Ovary (tissue), 9 donors: Measurements from ENCODE around the gene LZIC. TPM values are rescaled to one million over a fixed set of nuclear protein-coding genes. Genes with fewer than 3 reads are reported as not detected.
A peak's percentile ranks its signal among the peaks of the same experiment; 100 is the strongest.

Experiments
- DNase-seq, 5 donors: peaks; one replicate each; pipeline ENCODE4 v3.0.0-alpha.2; 2019 to 2020
- H3K27ac ChIP-seq, 2 donors: fragments of 200-600 bp; one replicate each; pipeline versions ENCODE4 v1.5.1 to v1.8.0; 2019 to 2022
- H3K27me3 ChIP-seq: fragments of 200-600 bp; one replicate; pipeline ENCODE4 v1.8.0; 2022
- H3K36me3 ChIP-seq: fragments of 200-600 bp; sonication (generic); one replicate; pipeline ENCODE4 v1.5.1; 2019
- H3K4me1 ChIP-seq: one replicate; pipeline ENCODE4 v1.8.1; 2013; ENCODE audit warnings: mild to moderate bottlenecking, moderate library complexity; ENCODE audit not compliant: insufficient read depth
- H3K4me3 ChIP-seq: fragments of 200-600 bp; sonication (generic); one replicate; pipeline ENCODE4 v1.5.1; 2017
- H3K9me3 ChIP-seq, 2 donors: fragments of 200-600 bp in 1 of 2; sonication (generic) in 1 of 2; one replicate each; pipeline versions ENCODE4 v1.5.1 to v1.8.1; 2013 to 2019; ENCODE audit warnings: mild to moderate bottlenecking in 1 of 2, moderate library complexity in 1 of 2
- EP300 ChIP-seq: sonication (generic); formaldehyde crosslinking; IDR thresholded peaks from one replicate; pipeline ENCODE4 v1.6.1; 2017; ENCODE audit warnings: antibody characterized with exemption
- POLR2A ChIP-seq: fragments of 450-650 bp; IDR thresholded peaks from one replicate; pipeline ENCODE4 v1.6.1; 2017; ENCODE audit warnings: antibody characterized with exemption, mild to moderate bottlenecking, moderate library complexity
- WGBS, 3 donors: extraction: QIAGEN DNeasy Blood & Tissue Kit in 1 of 3; methylation state at CpG; one replicate each; pipeline versions ENCODE4 v1.1.5 to v1.1.7; 2013 to 2017; 5-methylcytosine and 5-hydroxymethylcytosine counted together
- intact Hi-C, 4 donors: fragments of 100-400 bp; cut with DNase I; formaldehyde crosslinking; loops; one replicate each; pipeline versions ENCODE4 v1.11.0 to v1.15.1; 2022 to 2023
- polyA plus RNA-seq, 2 donors: library from polyadenylated mRNA; stranded (reverse); fragments of 200-250 nt in 1 of 2; fragments of 350-450 nt in 1 of 2; fragmentation: Illumina TruSeq in 1 of 2; extraction: RNeasy Lipid Tissue Mini Kit (QIAGEN cat#74804) in 1 of 2; gene quantifications; one replicate each; pipeline ENCODE4 v1.2.3, GENCODE V29; 2013 to 2014
- total RNA-seq, 7 donors: library from RNA; depleted of rRNA in 2 of 7; stranded (reverse); fragments of >200 nt in 2 of 7; fragmentation: NEBNext Ultra II Directional in 3 of 7; extraction: Animal tissue kit (Norgen Biotek cat#: 25700) in 3 of 7; gene quantifications; one replicate each; pipeline versions ENCODE4 v1.1.0 to v1.2.4, GENCODE V29; 2016 to 2023
- TF ChIP-seq, protein P1 (sequence below), 3 donors: fragments of 450-650 bp in 2 of 3; fragments of 200-600 bp in 1 of 3; IDR thresholded peaks; one replicate each; pipeline versions ENCODE4 v1.5.1 to v1.8.0; 2016 to 2022; ENCODE audit warnings: antibody characterized with exemption in 3 of 3, mild to moderate bottlenecking in 1 of 3
- donor health status: DM: no; HTN: no; CAD: no; lungs with moderate emphysema.
- donor health status: DM: no; HTN: no; CAD: no.
- donor health status: Bipolar disorder and iron deficiency.
- donor health status: DM: yes; HTN: yes; CAD: no.
- donor health status: DM: no; HTN: no; CAD: no.
- donor health status: DM: yes; HTN: yes; CAD: no.

LZIC gene
- total and polyA plus RNA-seq, 9 donors = 21.2 to 61.3 (median 40.2) TPM

DNA sequence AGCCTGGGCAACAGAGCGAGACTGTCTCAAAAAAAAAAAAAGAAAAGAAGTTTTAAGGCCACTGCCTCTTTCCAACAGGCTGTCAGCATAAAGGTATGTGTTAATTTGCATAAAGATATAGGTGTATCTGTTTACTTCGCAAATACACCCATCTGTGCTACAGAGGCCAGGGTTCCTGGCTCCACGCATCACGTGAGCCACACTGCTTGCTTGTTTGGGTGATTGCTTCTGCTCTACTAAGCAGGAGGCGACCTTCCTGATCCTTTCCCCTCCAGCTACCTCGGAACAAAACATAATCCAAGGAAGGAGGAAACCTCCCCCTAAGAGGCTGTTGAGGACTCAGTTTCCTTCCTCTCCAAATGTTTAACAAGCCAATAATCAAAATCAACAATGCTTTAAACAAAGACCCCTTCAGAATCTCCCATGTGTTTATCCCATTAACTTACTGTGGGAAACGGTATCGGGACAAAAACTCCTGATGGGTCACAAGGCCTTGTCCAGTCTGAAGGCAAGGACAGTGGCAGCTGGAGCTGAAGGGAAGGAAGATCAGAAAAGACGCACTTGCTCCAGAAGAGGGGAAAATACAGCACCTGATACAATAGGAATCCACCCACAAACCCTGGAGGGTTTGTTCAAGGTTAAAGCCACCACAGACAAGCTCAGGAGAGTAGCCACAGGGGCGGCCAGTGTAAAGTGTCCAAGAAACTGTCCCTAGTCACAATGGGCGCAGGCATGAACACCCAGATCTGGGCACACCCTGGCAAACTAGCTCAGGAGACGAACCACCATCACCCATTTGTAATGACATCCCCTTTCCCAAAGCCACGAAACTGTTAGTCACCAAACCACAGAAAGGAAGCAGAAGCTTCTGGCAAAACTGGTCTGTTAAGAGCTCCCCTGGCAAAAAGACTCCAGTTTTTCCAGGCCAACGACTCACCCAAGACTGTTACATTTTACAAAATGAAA lies 50.3 kb downstream of the LZIC start:
- Histone ChIP-seq H3K27me3 (no peaks in the 10 kb centered on the region), H3K27ac (peak overlapping the region in 1 of 2 donors; percentile 25), H3K4me1 (peaks cover 3% of the 10 kb centered on the region), H3K36me3 (no peaks in the 10 kb centered on the region), H3K9me3 (no peaks in the 10 kb centered on the region), H3K4me3 (no peak overlapping the region)
- no peak for TF ChIP-seq POLR2A
- TF ChIP-seq, protein P1, sequence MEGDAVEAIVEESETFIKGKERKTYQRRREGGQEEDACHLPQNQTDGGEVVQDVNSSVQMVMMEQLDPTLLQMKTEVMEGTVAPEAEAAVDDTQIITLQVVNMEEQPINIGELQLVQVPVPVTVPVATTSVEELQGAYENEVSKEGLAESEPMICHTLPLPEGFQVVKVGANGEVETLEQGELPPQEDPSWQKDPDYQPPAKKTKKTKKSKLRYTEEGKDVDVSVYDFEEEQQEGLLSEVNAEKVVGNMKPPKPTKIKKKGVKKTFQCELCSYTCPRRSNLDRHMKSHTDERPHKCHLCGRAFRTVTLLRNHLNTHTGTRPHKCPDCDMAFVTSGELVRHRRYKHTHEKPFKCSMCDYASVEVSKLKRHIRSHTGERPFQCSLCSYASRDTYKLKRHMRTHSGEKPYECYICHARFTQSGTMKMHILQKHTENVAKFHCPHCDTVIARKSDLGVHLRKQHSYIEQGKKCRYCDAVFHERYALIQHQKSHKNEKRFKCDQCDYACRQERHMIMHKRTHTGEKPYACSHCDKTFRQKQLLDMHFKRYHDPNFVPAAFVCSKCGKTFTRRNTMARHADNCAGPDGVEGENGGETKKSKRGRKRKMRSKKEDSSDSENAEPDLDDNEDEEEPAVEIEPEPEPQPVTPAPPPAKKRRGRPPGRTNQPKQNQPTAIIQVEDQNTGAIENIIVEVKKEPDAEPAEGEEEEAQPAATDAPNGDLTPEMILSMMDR (IDR thresholded peaks at IDR 0.05) = no peak
- TF ChIP-seq EP300 = no peak
- 73 to 79% (median 76%) methylated on average over 14 of the region's 14 CpGs for WGBS, 3 donors
- intact Hi-C loops = no loop called here
- DNase-seq = no peak

DNA sequence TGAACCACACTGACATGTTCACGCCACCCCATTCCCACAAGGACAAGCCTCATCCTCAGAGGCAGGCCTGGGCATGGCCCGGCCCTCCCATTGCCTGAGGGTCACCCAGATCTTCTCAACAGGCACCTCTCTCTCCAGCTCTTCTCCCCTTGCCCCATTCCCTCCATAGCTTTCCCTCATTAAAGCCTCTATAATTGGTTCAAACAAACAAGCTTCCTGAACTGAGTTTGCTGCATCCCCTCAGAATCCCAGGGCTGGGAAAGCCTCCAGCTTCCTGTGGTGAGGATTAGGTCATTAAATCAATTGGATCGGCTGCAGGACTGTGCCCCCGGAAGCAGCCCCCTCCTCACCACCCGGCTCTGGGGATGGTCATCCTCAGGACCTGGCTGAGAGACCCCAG lies 52.0 kb downstream of the LZIC start:
- H3K27ac ChIP-seq = no peak overlapping the region
- WGBS, 3 donors = 52 to 53% (median 52%) methylated on average over 5 of the region's 5 CpGs

DNA sequence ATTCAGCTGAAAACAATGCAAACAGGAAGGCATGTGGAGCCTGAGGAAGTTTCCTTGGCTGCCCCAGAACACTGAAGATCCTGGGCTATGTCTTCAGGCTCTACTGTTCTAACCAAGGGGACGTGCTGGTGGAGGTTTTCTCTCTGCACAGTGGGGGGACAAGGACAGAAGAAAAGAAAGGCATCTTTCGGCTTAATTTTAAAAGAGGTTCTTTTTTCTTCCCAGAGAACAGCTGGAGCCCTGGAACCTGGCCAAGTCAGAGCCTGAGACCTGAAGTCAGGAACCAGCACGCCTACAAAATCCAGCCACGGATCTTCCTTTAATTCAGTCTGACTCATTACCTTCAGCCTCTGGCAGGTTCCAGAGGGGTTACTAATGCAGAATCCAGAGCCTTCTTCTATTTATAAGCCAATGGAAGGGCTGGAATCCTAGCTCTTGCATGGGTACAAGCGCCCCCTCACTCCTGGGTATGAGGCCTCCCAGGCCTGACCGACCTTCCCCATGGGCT lies 52.9 kb downstream of the LZIC start:
- peak; percentile 76 to 87 (median 86) for DNase-seq
- H3K36me3 ChIP-seq = no peaks in the 10 kb centered on the region
- no peak overlapping the region for H3K4me3 ChIP-seq
- peak overlapping the region in 1 of 2 donors; percentile 72 for H3K27ac ChIP-seq
- WGBS, 3 donors = 20 to 23% (median 21%) methylated on average over 6 of the region's 6 CpGs
- no peaks in the 10 kb centered on the region for H3K27me3 ChIP-seq
- TF ChIP-seq POLR2A (no peak), EP300 (no peak)
- TF ChIP-seq, protein P1 (IDR thresholded peaks at IDR 0.05) = no peak
- intact Hi-C loops = no loop called here
- H3K9me3 ChIP-seq = no peaks in the 10 kb centered on the region
- peaks cover 3% of the 10 kb centered on the region for H3K4me1 ChIP-seq

More for the DNA sequence above, 52.0 kb downstream of the LZIC start:
- TF ChIP-seq EP300 = no peak
- TF ChIP-seq POLR2A = no peak
- TF ChIP-seq, protein P1 (IDR thresholded peaks at IDR 0.05) = no peak
- no peaks in the 10 kb centered on the region for H3K27me3 ChIP-seq
- H3K4me1 ChIP-seq = peaks cover 3% of the 10 kb centered on the region
- no peaks in the 10 kb centered on the region for H3K9me3 ChIP-seq
- no peak overlapping the region for H3K4me3 ChIP-seq
- no peaks in the 10 kb centered on the region for H3K36me3 ChIP-seq
- intact Hi-C loops = no loop called here
- no peak for DNase-seq

GRCh38 chr1:9889411-9889810 lies 53.8 kb downstream of the LZIC start:
- Histone ChIP-seq H3K9me3 (no peaks in the 10 kb centered on the region), H3K4me3 (no peak overlapping the region), H3K27me3 (no peaks in the 10 kb centered on the region), H3K36me3 (no peaks in the 10 kb centered on the region), H3K27ac (no peak overlapping the region), H3K4me1 (peaks cover 3% of the 10 kb centered on the region)
- DNase-seq = no peak
- 88 to 94% (median 88%) methylated on average over 8 of the region's 8 CpGs for WGBS, 3 donors
- intact Hi-C loops = no loop called here
- TF ChIP-seq POLR2A (no peak), EP300 (no peak)
- TF ChIP-seq, protein P1 (IDR thresholded peaks at IDR 0.05) = no peak
